Thyroid gland (tissue), 4 donors: Measurements from ENCODE around the gene OGN. TPM values are rescaled to one million over a fixed set of nuclear protein-coding genes. Genes with fewer than 3 reads are reported as not detected.

Experiments used
- DNase-seq, 2 donors: peaks; one replicate each; pipeline ENCODE4 v3.0.0-alpha.2; 2019
- H3K27ac ChIP-seq, 3 donors: fragments of 200-600 bp; sonication (generic); 1 replicate in 2 of 3; 2 replicates in 1 of 3; pipeline ENCODE4 v1.5.1; 2016 to 2019; ENCODE audit warnings: mild to moderate bottlenecking in 1 of 3, moderate library complexity in 1 of 3
- H3K27me3 ChIP-seq: fragments of 200-600 bp; sonication (generic); one replicate; pipeline ENCODE4 v1.5.1; 2019
- H3K36me3 ChIP-seq, 2 donors: fragments of 200-600 bp; sonication (generic); one replicate each; pipeline ENCODE4 v1.5.1; 2016 to 2019
- H3K4me1 ChIP-seq, 2 donors: fragments of 200-600 bp; sonication (generic); one replicate each; pipeline ENCODE4 v1.5.1; 2017 to 2019
- H3K4me3 ChIP-seq, 3 donors: fragments of 200-600 bp; sonication (generic); replicated peaks in 1 of 3; 1 replicate in 2 of 3; 2 replicates in 1 of 3; pipeline ENCODE4 v1.5.1; 2016; ENCODE audit warnings: mild to moderate bottlenecking in 1 of 3
- H3K9me3 ChIP-seq: fragments of 200-600 bp; sonication (generic); one replicate; pipeline ENCODE4 v1.5.1; 2017
- POLR2A ChIP-seq, 2 donors: fragments of 450-650 bp; IDR thresholded peaks; one replicate each; pipeline ENCODE4 v1.6.1; 2017; ENCODE audit warnings: antibody characterized with exemption in 2 of 2, mild to moderate bottlenecking in 2 of 2, moderate library complexity in 1 of 2
- WGBS, 2 donors: methylation state at CpG; one replicate each; pipeline ENCODE4 v1.1.5; 2017; 5-methylcytosine and 5-hydroxymethylcytosine counted together
- intact Hi-C: fragments of 100-400 bp; cut with DNase I; formaldehyde crosslinking; loops from one replicate; pipeline ENCODE4 v1.15.1; 2023
- total RNA-seq, 4 donors: library from RNA; depleted of rRNA; stranded (reverse); fragments of >200 nt; gene quantifications; one replicate each; pipeline ENCODE4 v1.2.3, GENCODE V29; 2016
- TF ChIP-seq, protein P1 (sequence below), 6 experiments: fragments of 200-600 bp in 3 of 6; fragments of 450-650 bp in 3 of 6; sonication (generic) in 3 of 6; IDR thresholded peaks; one replicate each; pipeline ENCODE4 v1.5.1; 2016 to 2019; ENCODE audit warnings: antibody characterized with exemption in 6 of 6, mild to moderate bottlenecking in 2 of 6, inconsistent platforms in 1 of 6, moderate library complexity in 1 of 6

Gene OGN
- total RNA-seq, 4 donors from 2014 or later: 4.5 to 20.8 (median 16.1) TPM

DNA sequence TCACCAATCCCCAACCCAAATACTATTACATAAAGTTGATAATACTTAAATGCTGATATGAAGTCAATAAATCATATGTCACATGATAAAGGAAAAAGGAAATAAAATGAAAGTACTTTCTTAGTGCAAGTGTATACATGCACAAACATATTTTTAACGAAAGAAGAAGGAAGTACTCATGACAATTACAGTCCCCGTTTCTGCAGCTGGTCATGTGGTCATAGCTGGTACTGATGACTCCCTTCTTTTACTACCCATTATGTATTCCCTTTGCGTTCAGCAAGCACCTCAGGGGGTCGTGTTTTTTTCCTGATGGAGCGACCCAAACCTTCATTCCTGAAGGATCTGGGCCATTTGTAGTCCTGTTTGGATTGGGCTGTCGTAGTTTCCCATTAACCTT, 51.3 kb downstream of the OGN start:
- H3K36me3 ChIP-seq: no peaks in the 10 kb centered on the region
- no peak overlapping the region for H3K27ac ChIP-seq
- H3K4me3 ChIP-seq: no peak overlapping the region
- intact Hi-C loops: no loop called here
- H3K4me1 ChIP-seq: no peaks in the 10 kb centered on the region
- whole genome bisulfite sequencing, 2 donors: 89 to 93% methylated on average over 6 of the region's 6 CpGs
- TF ChIP-seq, protein P1, sequence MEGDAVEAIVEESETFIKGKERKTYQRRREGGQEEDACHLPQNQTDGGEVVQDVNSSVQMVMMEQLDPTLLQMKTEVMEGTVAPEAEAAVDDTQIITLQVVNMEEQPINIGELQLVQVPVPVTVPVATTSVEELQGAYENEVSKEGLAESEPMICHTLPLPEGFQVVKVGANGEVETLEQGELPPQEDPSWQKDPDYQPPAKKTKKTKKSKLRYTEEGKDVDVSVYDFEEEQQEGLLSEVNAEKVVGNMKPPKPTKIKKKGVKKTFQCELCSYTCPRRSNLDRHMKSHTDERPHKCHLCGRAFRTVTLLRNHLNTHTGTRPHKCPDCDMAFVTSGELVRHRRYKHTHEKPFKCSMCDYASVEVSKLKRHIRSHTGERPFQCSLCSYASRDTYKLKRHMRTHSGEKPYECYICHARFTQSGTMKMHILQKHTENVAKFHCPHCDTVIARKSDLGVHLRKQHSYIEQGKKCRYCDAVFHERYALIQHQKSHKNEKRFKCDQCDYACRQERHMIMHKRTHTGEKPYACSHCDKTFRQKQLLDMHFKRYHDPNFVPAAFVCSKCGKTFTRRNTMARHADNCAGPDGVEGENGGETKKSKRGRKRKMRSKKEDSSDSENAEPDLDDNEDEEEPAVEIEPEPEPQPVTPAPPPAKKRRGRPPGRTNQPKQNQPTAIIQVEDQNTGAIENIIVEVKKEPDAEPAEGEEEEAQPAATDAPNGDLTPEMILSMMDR (IDR thresholded peaks at IDR 0.05): no peak
- TF ChIP-seq POLR2A (IDR thresholded peaks at IDR 0.05): no peak
- H3K9me3 ChIP-seq: no peaks in the 10 kb centered on the region
- H3K27me3 ChIP-seq: no peaks in the 10 kb centered on the region
- DNase-seq: no peak

DNA sequence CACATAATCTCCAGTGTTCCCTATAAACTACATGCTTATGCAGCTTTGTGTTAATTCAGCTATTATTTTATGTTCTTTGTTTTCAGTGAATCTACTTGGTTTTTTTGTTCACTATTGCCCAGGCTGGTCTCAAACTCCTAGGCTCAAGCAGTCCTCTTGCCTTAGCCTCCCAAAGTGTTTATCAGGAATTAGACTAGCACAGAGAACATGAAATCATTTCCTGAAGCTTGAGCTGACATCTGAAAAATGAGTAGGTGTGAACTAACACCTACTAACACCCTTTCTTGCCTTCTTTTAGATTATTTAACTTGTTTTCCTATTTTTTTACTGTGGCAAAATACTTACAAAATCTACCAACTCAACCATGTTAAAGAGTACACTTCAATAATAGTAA, 53.6 kb downstream of the OGN start:
- peak overlapping the region in 1 of 3 donors; percentile 19 for H3K27ac ChIP-seq
- H3K27me3 ChIP-seq: no peaks in the 10 kb centered on the region
- no peaks in the 10 kb centered on the region for H3K36me3 ChIP-seq
- TF ChIP-seq, protein P1 (IDR thresholded peaks at IDR 0.05): no peak
- no peak for TF ChIP-seq POLR2A (IDR thresholded peaks at IDR 0.05)
- no peaks in the 10 kb centered on the region for H3K9me3 ChIP-seq
- H3K4me3 ChIP-seq: no peak overlapping the region
- intact Hi-C loops: no loop called here
- no peak for DNase-seq
- H3K4me1 ChIP-seq: no peaks in the 10 kb centered on the region

DNA sequence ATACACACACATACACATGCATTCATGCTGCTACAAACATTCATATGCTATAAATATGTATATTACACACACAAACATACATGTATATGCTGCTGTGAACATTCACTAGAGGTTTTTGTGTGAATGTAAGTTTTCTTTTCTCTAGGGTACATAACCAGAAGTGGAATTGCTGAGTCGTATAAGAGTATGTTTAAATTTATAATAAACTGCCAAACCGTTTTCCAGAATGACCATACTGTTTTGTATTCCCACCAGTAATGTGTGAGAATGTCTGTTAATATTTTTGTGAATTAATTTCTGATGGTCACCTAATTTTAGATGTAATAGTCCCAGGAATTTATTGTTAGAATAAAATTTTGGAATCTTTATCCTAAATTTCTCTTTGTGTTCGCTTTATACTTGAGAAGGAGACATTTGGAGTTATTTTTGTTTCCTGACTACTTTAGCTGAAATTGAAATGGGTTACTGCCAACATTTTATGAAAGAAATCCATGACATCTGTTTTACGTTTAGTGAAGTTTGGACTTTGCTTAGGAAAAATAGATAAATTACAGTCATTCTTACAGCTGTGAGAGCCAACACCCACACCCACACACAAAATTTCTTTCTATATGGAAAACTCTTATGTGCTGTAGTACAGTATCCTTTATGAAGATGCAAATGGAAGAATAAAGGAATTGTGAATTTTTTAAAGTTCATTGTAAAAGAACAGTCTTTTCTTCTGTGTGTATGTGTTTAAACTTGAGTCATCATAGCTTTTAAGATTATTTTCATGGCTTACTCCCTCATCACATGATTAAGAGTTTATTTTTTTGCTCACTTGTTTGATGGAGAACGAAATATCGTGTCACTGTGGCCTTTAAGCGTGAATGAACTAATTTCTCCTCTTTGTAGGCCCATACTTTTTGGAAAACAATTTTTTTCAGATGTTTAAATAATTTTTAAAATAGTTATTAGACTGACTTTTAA, 54.3 kb downstream of the OGN start:
- intact Hi-C loops: no loop called here
- H3K4me1 ChIP-seq: no peaks in the 10 kb centered on the region
- 74 to 77% methylated on average over 7 of the region's 7 CpGs for WGBS, 2 donors
- no peak for DNase-seq
- H3K36me3 ChIP-seq: no peaks in the 10 kb centered on the region
- TF ChIP-seq POLR2A (IDR thresholded peaks at IDR 0.05): no peak
- TF ChIP-seq, protein P1 (IDR thresholded peaks at IDR 0.05): no peak
- no peaks in the 10 kb centered on the region for H3K9me3 ChIP-seq
- H3K4me3 ChIP-seq: no peak overlapping the region
- peak overlapping the region in 2 of 3 donors; percentile 22 to 24 for H3K27ac ChIP-seq
- no peaks in the 10 kb centered on the region for H3K27me3 ChIP-seq

DNA sequence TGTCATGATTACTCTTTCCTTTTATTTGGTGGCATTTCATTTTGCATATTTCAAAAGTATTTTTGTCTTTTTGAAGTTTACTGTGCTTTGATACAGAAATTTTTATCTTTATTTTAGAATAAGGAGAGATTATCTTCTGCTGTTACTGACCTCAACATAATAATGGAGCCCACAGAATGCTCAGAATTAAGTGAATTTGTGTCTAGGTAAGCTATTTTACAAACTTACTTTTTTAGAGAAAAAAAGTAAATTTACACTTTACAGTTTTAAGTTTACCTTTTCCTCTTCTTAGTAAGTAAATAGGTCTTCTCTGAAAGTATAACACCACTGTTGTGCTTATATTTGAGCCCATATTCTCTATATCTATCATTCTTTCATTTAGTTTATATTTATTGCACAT, 58.8 kb downstream of the OGN start:
- no peak for DNase-seq
- no peaks in the 10 kb centered on the region for H3K27me3 ChIP-seq
- no peaks in the 10 kb centered on the region for H3K9me3 ChIP-seq
- H3K27ac ChIP-seq: no peak overlapping the region
- TF ChIP-seq, protein P1 (IDR thresholded peaks at IDR 0.05): no peak
- no peak for TF ChIP-seq POLR2A (IDR thresholded peaks at IDR 0.05)
- intact Hi-C loops: no loop called here
- H3K4me3 ChIP-seq: no peak overlapping the region
- no peaks in the 10 kb centered on the region for H3K4me1 ChIP-seq
- no peaks in the 10 kb centered on the region for H3K36me3 ChIP-seq

DNA sequence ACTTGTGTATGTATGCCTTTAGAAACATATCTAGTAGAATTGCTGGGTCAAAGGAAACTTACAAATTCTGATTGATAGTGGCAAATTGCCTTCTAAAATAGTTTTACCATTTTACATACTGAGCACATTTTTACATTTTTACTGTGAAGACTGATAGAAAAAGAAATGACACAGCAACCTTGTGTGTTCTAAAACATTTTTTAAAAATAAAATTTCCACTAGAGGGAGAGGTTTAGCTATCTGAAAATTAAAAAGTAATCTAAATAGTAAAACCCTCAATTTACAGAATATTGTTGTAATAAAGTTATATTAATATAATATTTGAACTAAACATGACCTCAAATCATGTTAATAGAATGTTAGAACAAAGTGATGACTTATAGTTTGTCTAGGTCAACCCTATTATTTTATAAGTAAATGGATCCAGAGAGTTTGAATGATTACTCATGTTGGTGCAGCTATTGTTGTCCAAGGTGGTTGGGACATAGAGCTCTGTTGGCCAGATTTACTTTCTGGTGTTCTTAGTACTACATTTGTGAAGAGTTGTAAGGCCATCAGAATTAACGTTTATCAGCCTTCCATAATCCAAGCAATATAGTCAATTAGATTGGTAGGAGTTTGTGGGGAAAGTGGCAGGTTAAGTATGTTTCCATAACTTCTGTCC, 61.4 kb downstream of the OGN start:
- DNase-seq: no peak
- 82 to 84% methylated on average over 1 of the region's 1 CpG for WGBS, 2 donors
- H3K27ac ChIP-seq: no peak overlapping the region
- no peaks in the 10 kb centered on the region for H3K36me3 ChIP-seq
- H3K9me3 ChIP-seq: no peaks in the 10 kb centered on the region
- no peaks in the 10 kb centered on the region for H3K4me1 ChIP-seq
- no peak for TF ChIP-seq POLR2A (IDR thresholded peaks at IDR 0.05)
- TF ChIP-seq, protein P1 (IDR thresholded peaks at IDR 0.05): no peak
- H3K4me3 ChIP-seq: no peak overlapping the region
- no peaks in the 10 kb centered on the region for H3K27me3 ChIP-seq
- intact Hi-C loops: no loop called here
